ENCODE results near the gene CENPN.

CENPN gene

DNA sequence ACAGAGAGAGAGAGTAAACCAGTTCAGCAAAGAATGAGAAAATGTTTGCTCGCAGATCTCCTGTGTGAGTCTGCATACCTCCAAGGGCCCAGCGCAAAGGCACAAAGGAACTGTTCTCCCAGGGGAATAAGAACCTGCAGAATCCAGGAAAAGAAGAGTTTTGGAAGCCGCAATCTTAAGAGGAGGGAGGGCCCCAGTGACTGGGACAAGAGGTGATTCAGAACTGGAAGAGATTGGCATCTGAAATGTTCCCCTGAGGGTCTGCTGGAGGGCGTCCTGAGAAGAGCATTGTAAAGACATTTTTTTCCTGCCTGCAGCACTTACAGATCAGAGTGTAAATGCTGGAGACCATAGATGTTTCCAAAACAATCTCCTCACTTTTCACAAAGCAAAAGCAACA lies 34.7 kb downstream of the CENPN start:
- Histone ChIP-seq H3K9ac (ENCODE audit: low read length in 5 of 5) (no peak overlapping the region), H3K4me3 (ENCODE audit: low read depth in 1 of 5, low read length in 5 of 5) (no peak overlapping the region), H3K4me1 (ENCODE audit: control insufficient read depth in 5 of 5, insufficient read depth in 5 of 5, low read length in 5 of 5) (peaks cover 2 to 18% (median 11%) of the 10 kb centered on the region in 5 donors), H3K9me3 (ENCODE audit: control insufficient read depth in 5 of 5, low read length in 5 of 5) (no peaks in the 10 kb centered on the region), H3K27me3 (ENCODE audit: control insufficient read depth in 5 of 5, insufficient read depth in 4 of 5, low read length in 5 of 5) (no peaks in the 10 kb centered on the region), H3K36me3 (ENCODE audit: control insufficient read depth in 5 of 5, insufficient read depth in 5 of 5, low read length in 5 of 5) (peaks cover 32 to 56% (median 44%) of the 10 kb centered on the region in 5 donors), H3K27ac (ENCODE audit: low read depth, low read length) (no peak overlapping the region)

- Histone ChIP-seq H3K9ac (ENCODE audit: low read length in 5 of 5) (no peak overlapping the region), H3K9me3 (ENCODE audit: control insufficient read depth in 5 of 5, low read length in 5 of 5) (no peaks in the 10 kb centered on the region), H3K4me1 (ENCODE audit: control insufficient read depth in 5 of 5, insufficient read depth in 5 of 5, low read length in 5 of 5) (peaks cover 0 to 10% (median 2%) of the 10 kb centered on the region in 5 donors), H3K4me3 (ENCODE audit: low read depth in 1 of 5, low read length in 5 of 5) (no peak overlapping the region), H3K27me3 (ENCODE audit: control insufficient read depth in 5 of 5, insufficient read depth in 4 of 5, low read length in 5 of 5) (no peaks in the 10 kb centered on the region), H3K27ac (ENCODE audit: low read depth, low read length) (no peak overlapping the region), H3K36me3 (ENCODE audit: control insufficient read depth in 5 of 5, insufficient read depth in 5 of 5, low read length in 5 of 5) (peaks cover 32 to 56% (median 44%) of the 10 kb centered on the region in 5 donors)
These were observed 35.8 kb downstream of the CENPN start for GRCh38 chr16:81042821-81043220.

- Histone ChIP-seq H3K4me1 (ENCODE audit: control insufficient read depth in 5 of 5, insufficient read depth in 5 of 5, low read length in 5 of 5) (no peaks in the 10 kb centered on the region), H3K36me3 (ENCODE audit: control insufficient read depth in 5 of 5, insufficient read depth in 5 of 5, low read length in 5 of 5) (no peaks in the 10 kb centered on the region), H3K27ac (ENCODE audit: low read depth, low read length) (no peak overlapping the region), H3K9ac (ENCODE audit: low read length in 5 of 5) (no peak overlapping the region), H3K27me3 (ENCODE audit: control insufficient read depth in 5 of 5, insufficient read depth in 4 of 5, low read length in 5 of 5) (no peaks in the 10 kb centered on the region), H3K9me3 (ENCODE audit: control insufficient read depth in 5 of 5, low read length in 5 of 5) (peaks cover 0 to 3% (median 0%) of the 10 kb centered on the region in 5 donors), H3K4me3 (ENCODE audit: low read depth in 1 of 5, low read length in 5 of 5) (no peak overlapping the region)
These were observed 46.7 kb downstream of the CENPN start for GRCh38 chr16:81053761-81054160.

- Histone ChIP-seq H3K9ac (ENCODE audit: low read length in 5 of 5) (no peak overlapping the region), H3K9me3 (ENCODE audit: control insufficient read depth in 5 of 5, low read length in 5 of 5) (no peaks in the 10 kb centered on the region), H3K27me3 (ENCODE audit: control insufficient read depth in 5 of 5, insufficient read depth in 4 of 5, low read length in 5 of 5) (no peaks in the 10 kb centered on the region), H3K4me3 (ENCODE audit: low read depth in 1 of 5, low read length in 5 of 5) (no peak overlapping the region), H3K36me3 (ENCODE audit: control insufficient read depth in 5 of 5, insufficient read depth in 5 of 5, low read length in 5 of 5) (no peaks in the 10 kb centered on the region), H3K27ac (ENCODE audit: low read depth, low read length) (no peak overlapping the region), H3K4me1 (ENCODE audit: control insufficient read depth in 5 of 5, insufficient read depth in 5 of 5, low read length in 5 of 5) (no peaks in the 10 kb centered on the region)
These were observed 53.7 kb downstream of the CENPN start for GRCh38 chr16:81060576-81061306.

GRCh38 chr16:81061307-81061640 lies 54.3 kb downstream of the CENPN start:
- no peak overlapping the region for H3K27ac ChIP-seq (ENCODE audit: low read depth, low read length)
- no peak overlapping the region for H3K4me3 ChIP-seq (ENCODE audit: low read depth in 1 of 5, low read length in 5 of 5)
- H3K36me3 ChIP-seq (ENCODE audit: control insufficient read depth in 5 of 5, insufficient read depth in 5 of 5, low read length in 5 of 5) = no peaks in the 10 kb centered on the region
- H3K9me3 ChIP-seq (ENCODE audit: control insufficient read depth in 5 of 5, low read length in 5 of 5) = no peaks in the 10 kb centered on the region
- no peaks in the 10 kb centered on the region for H3K4me1 ChIP-seq (ENCODE audit: control insufficient read depth in 5 of 5, insufficient read depth in 5 of 5, low read length in 5 of 5)
- H3K27me3 ChIP-seq (ENCODE audit: control insufficient read depth in 5 of 5, insufficient read depth in 4 of 5, low read length in 5 of 5) = no peaks in the 10 kb centered on the region
- H3K9ac ChIP-seq (ENCODE audit: low read length in 5 of 5) = no peak overlapping the region

DNA sequence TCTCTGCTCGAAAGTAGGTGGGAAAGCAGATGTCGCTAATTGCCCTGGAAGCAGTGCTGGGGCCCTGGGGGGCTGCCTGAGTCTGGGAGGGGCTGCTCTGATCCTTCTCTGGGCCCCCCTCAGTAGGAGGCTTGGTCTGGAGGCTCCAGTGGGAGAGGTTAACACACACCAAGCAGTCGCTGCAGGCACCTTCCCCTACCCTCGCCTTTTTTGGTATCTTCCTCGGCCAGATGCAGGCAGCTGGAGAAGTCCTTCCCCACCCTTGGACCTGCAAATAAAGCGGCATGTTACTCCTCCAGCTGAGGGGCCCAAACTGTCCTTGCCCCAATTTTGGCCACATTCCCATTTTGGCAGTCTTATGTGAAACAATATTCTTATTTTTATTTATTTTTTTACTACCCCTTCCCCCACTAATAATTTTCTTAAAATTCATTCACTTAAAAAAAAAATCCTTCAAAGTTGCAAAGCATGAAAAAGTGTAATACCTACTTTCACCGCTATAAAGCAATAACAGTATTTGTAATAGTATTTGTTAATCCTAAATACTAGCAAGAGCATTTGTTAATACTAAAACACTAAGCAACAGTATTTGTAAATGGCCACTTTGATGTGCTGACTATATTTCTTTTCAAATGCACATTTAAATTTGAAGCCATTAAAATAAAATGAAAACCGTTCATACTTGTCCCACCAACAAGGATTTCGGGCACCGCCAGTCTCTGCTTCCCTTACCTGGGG lies 55.0 kb downstream of the CENPN start:
- H3K9ac ChIP-seq (ENCODE audit: low read length in 5 of 5) = no peak overlapping the region
- H3K27me3 ChIP-seq (ENCODE audit: control insufficient read depth in 5 of 5, insufficient read depth in 4 of 5, low read length in 5 of 5) = no peaks in the 10 kb centered on the region
- H3K4me1 ChIP-seq (ENCODE audit: control insufficient read depth in 5 of 5, insufficient read depth in 5 of 5, low read length in 5 of 5) = no peaks in the 10 kb centered on the region
- no peaks in the 10 kb centered on the region for H3K36me3 ChIP-seq (ENCODE audit: control insufficient read depth in 5 of 5, insufficient read depth in 5 of 5, low read length in 5 of 5)
- H3K4me3 ChIP-seq (ENCODE audit: low read depth in 1 of 5, low read length in 5 of 5) = no peak overlapping the region
- no peak overlapping the region for H3K27ac ChIP-seq (ENCODE audit: low read depth, low read length)
- H3K9me3 ChIP-seq (ENCODE audit: control insufficient read depth in 5 of 5, low read length in 5 of 5) = no peaks in the 10 kb centered on the region

- H3K36me3 ChIP-seq (ENCODE audit: control insufficient read depth in 5 of 5, insufficient read depth in 5 of 5, low read length in 5 of 5) = no peaks in the 10 kb centered on the region
- no peaks in the 10 kb centered on the region for H3K27me3 ChIP-seq (ENCODE audit: control insufficient read depth in 5 of 5, insufficient read depth in 4 of 5, low read length in 5 of 5)
- no peak overlapping the region for H3K27ac ChIP-seq (ENCODE audit: low read depth, low read length)
- H3K4me3 ChIP-seq (ENCODE audit: low read depth in 1 of 5, low read length in 5 of 5) = no peak overlapping the region
- no peak overlapping the region for H3K9ac ChIP-seq (ENCODE audit: low read length in 5 of 5)
- H3K9me3 ChIP-seq (ENCODE audit: control insufficient read depth in 5 of 5, low read length in 5 of 5) = no peaks in the 10 kb centered on the region
- H3K4me1 ChIP-seq (ENCODE audit: control insufficient read depth in 5 of 5, insufficient read depth in 5 of 5, low read length in 5 of 5) = no peaks in the 10 kb centered on the region
These were observed 59.7 kb downstream of the CENPN start for GRCh38 chr16:81066681-81067080.

DNA sequence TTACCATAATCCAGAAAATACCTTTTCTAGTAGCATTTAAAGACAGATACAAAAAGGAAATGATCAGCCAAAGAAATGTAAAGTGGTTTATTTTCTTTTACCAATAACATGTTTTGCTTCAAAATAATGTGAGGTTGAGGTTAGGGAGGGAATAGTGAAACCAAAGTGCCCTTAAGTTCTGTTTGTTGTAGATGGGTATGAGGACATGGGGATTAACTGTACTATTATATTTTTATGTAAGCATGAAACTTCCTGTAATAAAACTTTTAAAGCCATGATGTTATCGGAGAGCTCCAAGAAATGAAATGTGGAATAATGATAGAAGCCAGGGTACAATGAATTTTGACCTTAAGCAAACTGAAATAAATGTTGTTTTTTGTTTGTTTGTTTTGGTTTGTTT lies 60.2 kb downstream of the CENPN start:
- Histone ChIP-seq H3K4me1 (ENCODE audit: control insufficient read depth in 5 of 5, insufficient read depth in 5 of 5, low read length in 5 of 5) (no peaks in the 10 kb centered on the region), H3K9me3 (ENCODE audit: control insufficient read depth in 5 of 5, low read length in 5 of 5) (no peaks in the 10 kb centered on the region), H3K27ac (ENCODE audit: low read depth, low read length) (no peak overlapping the region)

DNA sequence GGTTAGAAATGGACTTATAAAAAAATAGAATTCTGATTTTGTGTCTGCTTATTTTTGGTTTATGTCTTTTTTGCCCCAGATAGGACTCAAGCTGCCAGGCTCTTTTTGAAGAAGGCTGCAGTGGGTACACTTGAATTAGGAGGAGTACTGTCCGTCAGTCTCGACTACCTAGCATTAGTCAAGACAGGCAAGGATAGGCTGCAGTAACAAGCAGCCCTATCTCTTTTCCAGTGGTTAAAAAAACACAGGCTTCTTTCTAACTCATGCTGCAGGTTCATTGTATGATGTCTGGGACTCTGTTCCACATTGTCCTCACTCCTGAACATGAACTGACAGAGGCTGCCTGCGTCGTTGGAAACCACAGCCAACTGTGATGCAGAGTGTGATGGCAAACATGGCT lies 62.0 kb downstream of the CENPN start:
- no peaks in the 10 kb centered on the region for H3K36me3 ChIP-seq (ENCODE audit: control insufficient read depth in 5 of 5, insufficient read depth in 5 of 5, low read length in 5 of 5)
- H3K4me3 ChIP-seq (ENCODE audit: low read depth in 1 of 5, low read length in 5 of 5) = no peak overlapping the region
- H3K9ac ChIP-seq (ENCODE audit: low read length in 5 of 5) = no peak overlapping the region
- no peaks in the 10 kb centered on the region for H3K4me1 ChIP-seq (ENCODE audit: control insufficient read depth in 5 of 5, insufficient read depth in 5 of 5, low read length in 5 of 5)
- no peaks in the 10 kb centered on the region for H3K27me3 ChIP-seq (ENCODE audit: control insufficient read depth in 5 of 5, insufficient read depth in 4 of 5, low read length in 5 of 5)
- no peak overlapping the region for H3K27ac ChIP-seq (ENCODE audit: low read depth, low read length)
- no peaks in the 10 kb centered on the region for H3K9me3 ChIP-seq (ENCODE audit: control insufficient read depth in 5 of 5, low read length in 5 of 5)

More for the DNA sequence above, 60.2 kb downstream of the CENPN start:
- Histone ChIP-seq H3K4me3 (ENCODE audit: low read depth in 1 of 5, low read length in 5 of 5) (no peak overlapping the region), H3K27me3 (ENCODE audit: control insufficient read depth in 5 of 5, insufficient read depth in 4 of 5, low read length in 5 of 5) (no peaks in the 10 kb centered on the region), H3K36me3 (ENCODE audit: control insufficient read depth in 5 of 5, insufficient read depth in 5 of 5, low read length in 5 of 5) (no peaks in the 10 kb centered on the region), H3K9ac (ENCODE audit: low read length in 5 of 5) (no peak overlapping the region)

- Histone ChIP-seq H3K27ac (ENCODE audit: low read depth, low read length) (no peak overlapping the region), H3K4me1 (ENCODE audit: control insufficient read depth in 5 of 5, insufficient read depth in 5 of 5, low read length in 5 of 5) (no peaks in the 10 kb centered on the region), H3K4me3 (ENCODE audit: low read depth in 1 of 5, low read length in 5 of 5) (no peak overlapping the region), H3K27me3 (ENCODE audit: control insufficient read depth in 5 of 5, insufficient read depth in 4 of 5, low read length in 5 of 5) (no peaks in the 10 kb centered on the region), H3K36me3 (ENCODE audit: control insufficient read depth in 5 of 5, insufficient read depth in 5 of 5, low read length in 5 of 5) (no peaks in the 10 kb centered on the region), H3K9me3 (ENCODE audit: control insufficient read depth in 5 of 5, low read length in 5 of 5) (no peaks in the 10 kb centered on the region), H3K9ac (ENCODE audit: low read length in 5 of 5) (no peak overlapping the region)
These were observed 64.0 kb downstream of the CENPN start for GRCh38 chr16:81070979-81071378.
